Neutrophil (primary cell): ENCODE results near the gene CCDC50.

Experiments
- H3K27ac ChIP-seq: fragments of 200-600 bp; sonication (generic); 2 replicates; pipeline ENCODE4 v1.5.1; 2016; ENCODE audit warnings: mild to moderate bottlenecking, moderate library complexity
- H3K27me3 ChIP-seq: fragments of 200-600 bp; sonication (generic); 2 replicates; pipeline ENCODE4 v1.6.0; 2016; ENCODE audit warnings: mild to moderate bottlenecking
- H3K36me3 ChIP-seq: fragments of 200-600 bp; sonication (generic); 2 replicates; pipeline ENCODE4 v1.5.1; 2017
- H3K4me1 ChIP-seq, 2 experiments: fragments of 200-600 bp in 1 of 2; sonication (generic) in 1 of 2; 1 replicate in 1 of 2; 2 replicates in 1 of 2; pipeline versions ENCODE4 v1.5.1 to v1.6.1; 2013 to 2016; ENCODE audit warnings: low read depth in 1 of 2, low read length in 1 of 2, mild to moderate bottlenecking in 1 of 2, moderate library complexity in 1 of 2; ENCODE audit not compliant: control insufficient read depth in 1 of 2, insufficient read depth in 1 of 2
- H3K4me3 ChIP-seq, 2 experiments: fragments of 200-600 bp in 1 of 2; sonication (generic) in 1 of 2; 1 replicate in 1 of 2; 2 replicates in 1 of 2; pipeline ENCODE4 v1.5.1; 2013 to 2016; ENCODE audit warnings: low read depth in 1 of 2, low read length in 1 of 2, mild to moderate bottlenecking in 1 of 2, moderate library complexity in 1 of 2
- H3K9me3 ChIP-seq: fragments of 200-600 bp; sonication (generic); 2 replicates; pipeline ENCODE4 v1.5.1; 2016
- CTCF ChIP-seq: fragments of 200-600 bp; sonication (generic); IDR thresholded peaks from 2 replicates; pipeline ENCODE4 v1.5.1; 2016; ENCODE audit warnings: antibody characterized with exemption

The CCDC50 gene

GRCh38 chr3:191434024-191434423 is 104.8 kb downstream of the CCDC50 start:
- H3K36me3 ChIP-seq = no peaks in the 10 kb centered on the region
- H3K27ac ChIP-seq = no peak overlapping the region
- TF ChIP-seq CTCF = no peak
- no peaks in the 10 kb centered on the region for H3K27me3 ChIP-seq
- no peaks in the 10 kb centered on the region for H3K4me1 ChIP-seq
- no peak overlapping the region for H3K4me3 ChIP-seq
- no peaks in the 10 kb centered on the region for H3K9me3 ChIP-seq

- Histone ChIP-seq H3K27me3 (no peaks in the 10 kb centered on the region), H3K27ac (no peak overlapping the region), H3K4me3 (no peak overlapping the region), H3K9me3 (no peaks in the 10 kb centered on the region), H3K36me3 (no peaks in the 10 kb centered on the region), H3K4me1 (no peaks in the 10 kb centered on the region)
- no peak for TF ChIP-seq CTCF
Measured at GRCh38 chr3:191435981-191436380, 106.8 kb downstream of the CCDC50 start.

GRCh38 chr3:191438150-191438814 is 109.1 kb downstream of the CCDC50 start:
- no peak for TF ChIP-seq CTCF
- Histone ChIP-seq H3K9me3 (no peaks in the 10 kb centered on the region), H3K27ac (no peak overlapping the region), H3K27me3 (no peaks in the 10 kb centered on the region), H3K4me3 (no peak overlapping the region), H3K4me1 (no peaks in the 10 kb centered on the region), H3K36me3 (no peaks in the 10 kb centered on the region)

GRCh38 chr3:191440532-191440931 is 111.3 kb downstream of the CCDC50 start:
- no peak for TF ChIP-seq CTCF

GRCh38 chr3:191441687-191442086 is 112.5 kb downstream of the CCDC50 start:
- no peaks in the 10 kb centered on the region for H3K36me3 ChIP-seq
- no peaks in the 10 kb centered on the region for H3K9me3 ChIP-seq
- no peaks in the 10 kb centered on the region for H3K27me3 ChIP-seq
- H3K4me3 ChIP-seq = no peak overlapping the region
- no peak for TF ChIP-seq CTCF
- H3K27ac ChIP-seq = no peak overlapping the region
- H3K4me1 ChIP-seq = no peaks in the 10 kb centered on the region

More at GRCh38 chr3:191440532-191440931, 111.3 kb downstream of the CCDC50 start:
- no peak overlapping the region for H3K27ac ChIP-seq
- H3K4me1 ChIP-seq = no peaks in the 10 kb centered on the region
- H3K4me3 ChIP-seq = no peak overlapping the region
- H3K36me3 ChIP-seq = no peaks in the 10 kb centered on the region
- no peaks in the 10 kb centered on the region for H3K27me3 ChIP-seq
- H3K9me3 ChIP-seq = no peaks in the 10 kb centered on the region

- TF ChIP-seq CTCF = no peak
- Histone ChIP-seq H3K9me3 (no peaks in the 10 kb centered on the region), H3K27ac (no peak overlapping the region), H3K36me3 (no peaks in the 10 kb centered on the region), H3K27me3 (no peaks in the 10 kb centered on the region), H3K4me1 (no peaks in the 10 kb centered on the region), H3K4me3 (no peak overlapping the region)
Measured at GRCh38 chr3:191444569-191444968, 115.4 kb downstream of the CCDC50 start.
